Large intestine (tissue), 3 donors: ENCODE measurements around the gene SRD5A1. TPM values are rescaled to one million over a fixed set of nuclear protein-coding genes. Genes with fewer than 3 reads are reported as not detected.

Experiments
- DNase-seq, 2 donors: peaks; one replicate each; pipeline versions ENCODE4 v3.0.0 to v3.0.0-alpha.2; 2013
- H3K27ac ChIP-seq: one replicate; pipeline ENCODE4 v1.5.1; 2013; ENCODE audit warnings: low read length
- H3K27me3 ChIP-seq: 2 replicates; pipeline ENCODE4 v1.6.1; 2013; ENCODE audit warnings: low read length; ENCODE audit not compliant: control insufficient read depth, insufficient read depth
- H3K36me3 ChIP-seq: 2 replicates; pipeline ENCODE4 v1.6.1; 2013; ENCODE audit warnings: low read length; ENCODE audit not compliant: control insufficient read depth, insufficient read depth
- H3K4me1 ChIP-seq: one replicate; pipeline ENCODE4 v1.6.1; 2013; ENCODE audit warnings: low read length; ENCODE audit not compliant: control insufficient read depth, insufficient read depth
- H3K4me3 ChIP-seq: one replicate; pipeline ENCODE4 v1.5.1; 2013; ENCODE audit warnings: low read length
- H3K9me3 ChIP-seq: one replicate; pipeline ENCODE4 v1.6.1; 2013; ENCODE audit warnings: mild to moderate bottlenecking, low read depth, low read length, moderate library complexity; ENCODE audit not compliant: control insufficient read depth
- WGBS: methylation state at CpG from one replicate; pipeline ENCODE4 v1.1.5; 2013; ENCODE audit warnings: low lambda C conversion rate; ENCODE audit not compliant: insufficient coverage; 5-methylcytosine and 5-hydroxymethylcytosine counted together
- polyA plus RNA-seq: library from polyadenylated mRNA; unstranded; fragments of 120-200 nt; gene quantifications from one replicate; pipeline ENCODE4 v1.2.1, GENCODE V29; 2013

SRD5A1 gene
- polyA plus RNA-seq, 1 donor = 9.1 TPM

- no peak overlapping the region for H3K27ac ChIP-seq
- no peaks in the 10 kb centered on the region for H3K27me3 ChIP-seq
- DNase-seq = no peak
- WGBS = 100% methylated on average over 3 of the region's 7 CpGs
- H3K4me1 ChIP-seq = no peaks in the 10 kb centered on the region
- H3K36me3 ChIP-seq = peaks cover 83% of the 10 kb centered on the region
- H3K4me3 ChIP-seq = no peak overlapping the region
- no peaks in the 10 kb centered on the region for H3K9me3 ChIP-seq
Measured at GRCh38 chr5:6602441-6602840, 30.8 kb upstream of the SRD5A1 start.

GRCh38 chr5:6603643-6604042 is 29.6 kb upstream of the SRD5A1 start:
- no peak overlapping the region for H3K4me3 ChIP-seq
- H3K9me3 ChIP-seq = no peaks in the 10 kb centered on the region
- no peak for DNase-seq
- H3K4me1 ChIP-seq = no peaks in the 10 kb centered on the region
- no peak overlapping the region for H3K27ac ChIP-seq
- no peaks in the 10 kb centered on the region for H3K27me3 ChIP-seq
- peaks cover 84% of the 10 kb centered on the region for H3K36me3 ChIP-seq
- WGBS = no CpG with 5 or more reads among the region's 5 CpGs

- WGBS = no CpG with 5 or more reads among the region's 6 CpGs
- H3K27me3 ChIP-seq = no peaks in the 10 kb centered on the region
- peaks cover 88% of the 10 kb centered on the region for H3K36me3 ChIP-seq
- H3K27ac ChIP-seq = no peak overlapping the region
- H3K4me1 ChIP-seq = no peaks in the 10 kb centered on the region
- no peaks in the 10 kb centered on the region for H3K9me3 ChIP-seq
- no peak overlapping the region for H3K4me3 ChIP-seq
- DNase-seq = no peak
Measured at GRCh38 chr5:6604341-6604740, 28.9 kb upstream of the SRD5A1 start.

GRCh38 chr5:6604946-6605345 is 28.3 kb upstream of the SRD5A1 start:
- H3K27me3 ChIP-seq = no peaks in the 10 kb centered on the region
- no CpG with 5 or more reads among the region's 12 CpGs for WGBS

GRCh38 chr5:6606884-6607558 is 26.2 kb upstream of the SRD5A1 start:
- no peaks in the 10 kb centered on the region for H3K27me3 ChIP-seq
- peaks cover 89% of the 10 kb centered on the region for H3K36me3 ChIP-seq
- no peak overlapping the region for H3K4me3 ChIP-seq
- WGBS = 100% methylated on average over 5 of the region's 9 CpGs
- H3K27ac ChIP-seq = no peak overlapping the region
- DNase-seq = no peak
- H3K9me3 ChIP-seq = no peaks in the 10 kb centered on the region
- no peaks in the 10 kb centered on the region for H3K4me1 ChIP-seq

More at GRCh38 chr5:6604946-6605345, 28.3 kb upstream of the SRD5A1 start:
- Histone ChIP-seq H3K9me3 (no peaks in the 10 kb centered on the region), H3K4me1 (no peaks in the 10 kb centered on the region), H3K4me3 (no peak overlapping the region), H3K36me3 (peaks cover 88% of the 10 kb centered on the region), H3K27ac (no peak overlapping the region)
- no peak for DNase-seq

GRCh38 chr5:6607559-6607936 is 25.7 kb upstream of the SRD5A1 start:
- Histone ChIP-seq H3K27ac (no peak overlapping the region), H3K4me3 (no peak overlapping the region), H3K9me3 (no peaks in the 10 kb centered on the region), H3K27me3 (no peaks in the 10 kb centered on the region), H3K4me1 (no peaks in the 10 kb centered on the region), H3K36me3 (peaks cover 89% of the 10 kb centered on the region)
- no peak for DNase-seq
- WGBS = 100% methylated on average over 3 of the region's 5 CpGs

- Histone ChIP-seq H3K36me3 (peaks cover 89% of the 10 kb centered on the region), H3K4me3 (no peak overlapping the region), H3K27ac (no peak overlapping the region), H3K4me1 (no peaks in the 10 kb centered on the region), H3K9me3 (no peaks in the 10 kb centered on the region), H3K27me3 (no peaks in the 10 kb centered on the region)
- 100% methylated on average over 1 of the region's 3 CpGs for WGBS
- DNase-seq = no peak
Measured at GRCh38 chr5:6608016-6608415, 25.2 kb upstream of the SRD5A1 start.

GRCh38 chr5:6611334-6612256 is 21.6 kb upstream of the SRD5A1 start:
- Histone ChIP-seq H3K4me3 (no peak overlapping the region), H3K9me3 (no peaks in the 10 kb centered on the region), H3K4me1 (no peaks in the 10 kb centered on the region), H3K27ac (no peak overlapping the region), H3K27me3 (no peaks in the 10 kb centered on the region), H3K36me3 (peaks cover 89% of the 10 kb centered on the region)
- WGBS = 93% methylated on average over 6 of the region's 20 CpGs
- no peak for DNase-seq

GRCh38 chr5:6615034-6615815 is 18.0 kb upstream of the SRD5A1 start:
- Histone ChIP-seq H3K27me3 (no peaks in the 10 kb centered on the region), H3K4me1 (no peaks in the 10 kb centered on the region), H3K27ac (no peak overlapping the region), H3K9me3 (no peaks in the 10 kb centered on the region), H3K4me3 (no peak overlapping the region), H3K36me3 (peaks cover 79% of the 10 kb centered on the region)
- no peak for DNase-seq
- WGBS = no CpG with 5 or more reads among the region's 8 CpGs

GRCh38 chr5:6616632-6617031 is 16.6 kb upstream of the SRD5A1 start:
- DNase-seq = no peak
- Histone ChIP-seq H3K27me3 (no peaks in the 10 kb centered on the region), H3K4me3 (no peak overlapping the region), H3K27ac (no peak overlapping the region), H3K4me1 (no peaks in the 10 kb centered on the region), H3K9me3 (no peaks in the 10 kb centered on the region), H3K36me3 (peaks cover 75% of the 10 kb centered on the region)
- no CpG with 5 or more reads among the region's 6 CpGs for WGBS
